IMR-90 (cell line): ENCODE measurements around the gene NTSR1. TPM values are rescaled to one million over a fixed set of nuclear protein-coding genes. Genes with fewer than 3 reads are reported as not detected.
A peak's percentile ranks its signal among the peaks of the same experiment; 100 is the strongest.

Experiments
- ATAC-seq: fragments of 200-7000 bp; cut with Tn5 transposase; 2 replicates; pipeline ENCODE4 v1.9.1; 2020; ENCODE audit warnings: low read depth, mild to moderate bottlenecking, moderate library complexity
- BruUV-seq: library from RNA; stranded (reverse); fragments of 400-500 nt; replicated peaks from 2 replicates; lab custom pipeline; 2021; lab: Mats Ljungman, UMichigan
- CTCF ChIA-PET: fragments of 300-600 bp; formaldehyde crosslinking; extraction: SDS; loops from one replicate; lab custom pipeline; 2021; ENCODE audit warnings: antibody characterized with exemption; lab: Yijun Ruan, JAX
- POLR2A ChIA-PET: fragments of 300-600 bp; sonication (Branson Sonifier 250); formaldehyde crosslinking; loops from one replicate; lab custom pipeline; 2022; ENCODE audit warnings: antibody characterized with exemption; ENCODE audit not compliant: unreplicated experiment; lab: Charles Lee
- DNase-seq: peaks from one replicate; pipeline ENCODE4 v3.0.0; 2013
- H2AFZ ChIP-seq: replicated peaks from 2 replicates; pipeline ENCODE3; 2013; ENCODE audit warnings: low read length, mild to moderate bottlenecking; ENCODE audit not compliant: poor library complexity
- H2AK5ac ChIP-seq: 2 replicates; pipeline ENCODE4 v1.6.1; 2013; ENCODE audit warnings: low read depth, low read length, inconsistent platforms
- H2AK9ac ChIP-seq: replicated peaks from 2 replicates; pipeline ENCODE3; 2013; ENCODE audit warnings: mild to moderate bottlenecking, low read depth, low read length, moderate library complexity; ENCODE audit not compliant: poor library complexity
- H2BK120ac ChIP-seq: 2 replicates; pipeline ENCODE4 v1.6.1; 2013; ENCODE audit warnings: low read depth, low read length, inconsistent platforms
- H2BK15ac ChIP-seq: 3 replicates; pipeline ENCODE4 v1.6.1; 2013; ENCODE audit warnings: low read depth, low read length, inconsistent platforms
- H2BK20ac ChIP-seq: 2 replicates; pipeline ENCODE4 v1.6.1; 2013; ENCODE audit warnings: low read depth, mild to moderate bottlenecking, inconsistent platforms, low read length, moderate library complexity
- H2BK5ac ChIP-seq: 2 replicates; pipeline ENCODE4 v1.6.1; 2013; ENCODE audit warnings: mild to moderate bottlenecking, low read depth, low read length, inconsistent platforms; ENCODE audit not compliant: poor library complexity, severe bottlenecking
- H3K14ac ChIP-seq: replicated peaks from 2 replicates; pipeline ENCODE4 v1.6.1; 2013; ENCODE audit warnings: low read depth, low read length, inconsistent platforms
- H3K18ac ChIP-seq: 2 replicates; pipeline ENCODE4 v1.6.1; 2013; ENCODE audit warnings: low read depth, low read length, control low read depth
- H3K23ac ChIP-seq: 2 replicates; pipeline ENCODE4 v1.6.1; 2013; ENCODE audit warnings: low read depth, low read length, inconsistent platforms
- H3K27ac ChIP-seq: 2 replicates; pipeline ENCODE4 v1.5.1; 2013; ENCODE audit warnings: mild to moderate bottlenecking, control low read depth, low read length; ENCODE audit not compliant: insufficient read depth
- H3K27me3 ChIP-seq: 2 replicates; pipeline ENCODE4 v1.6.1; 2013; ENCODE audit warnings: low read length; ENCODE audit not compliant: control insufficient read depth, insufficient read depth
- H3K36me3 ChIP-seq: 2 replicates; pipeline ENCODE4 v1.6.1; 2013; ENCODE audit warnings: low read length, mixed read lengths; ENCODE audit not compliant: control insufficient read depth, insufficient read depth
- H3K4ac ChIP-seq: 2 replicates; pipeline ENCODE4 v1.6.1; 2013; ENCODE audit warnings: low read depth, low read length, inconsistent platforms
- H3K4me1 ChIP-seq: 2 replicates; pipeline ENCODE4 v1.6.1; 2013; ENCODE audit warnings: low read length, mixed read lengths; ENCODE audit not compliant: control insufficient read depth, insufficient read depth
- H3K4me2 ChIP-seq: 2 replicates; pipeline ENCODE4 v1.6.1; 2013; ENCODE audit warnings: low read depth, mild to moderate bottlenecking, control low read depth, low read length, moderate library complexity
- H3K4me3 ChIP-seq: 2 replicates; pipeline ENCODE4 v1.5.1; 2013; ENCODE audit warnings: low read depth, mild to moderate bottlenecking, control low read depth, low read length, moderate library complexity; ENCODE audit not compliant: insufficient read depth
- H3K56ac ChIP-seq: 2 replicates; pipeline ENCODE4 v1.6.1; 2013; ENCODE audit warnings: low read length, inconsistent platforms; ENCODE audit not compliant: insufficient read depth; ENCODE audit errors: extremely low read depth
- H3K79me1 ChIP-seq, 2 experiments: 2 replicates each; pipeline ENCODE4 v1.6.1; 2013; ENCODE audit warnings: low read length in 2 of 2, inconsistent platforms in 1 of 2, low read depth in 1 of 2
- H3K9ac ChIP-seq: 2 replicates; pipeline ENCODE4 v1.6.1; 2013; ENCODE audit warnings: low read depth, low read length, control low read depth
- H3K9me1 ChIP-seq: 2 replicates; pipeline ENCODE4 v1.6.1; 2013; ENCODE audit warnings: low read length, inconsistent platforms; ENCODE audit not compliant: insufficient read depth
- H3K9me3 ChIP-seq: 2 replicates; pipeline ENCODE4 v1.6.1; 2013; ENCODE audit warnings: low read length; ENCODE audit not compliant: control insufficient read depth, insufficient read depth
- H4K20me1 ChIP-seq: 2 replicates; pipeline ENCODE4 v1.6.1; 2013; ENCODE audit warnings: low read length, inconsistent platforms; ENCODE audit not compliant: insufficient read depth
- H4K5ac ChIP-seq: 2 replicates; pipeline ENCODE4 v1.6.1; 2013; ENCODE audit warnings: mild to moderate bottlenecking, low read depth, low read length, control low read depth
- H4K8ac ChIP-seq, 2 experiments: 2 replicates each; pipeline ENCODE4 v1.6.1; 2013; ENCODE audit warnings: low read depth in 2 of 2, low read length in 2 of 2, control low read depth in 1 of 2, inconsistent platforms in 1 of 2
- H4K91ac ChIP-seq: 2 replicates; pipeline ENCODE4 v1.6.1; 2013; ENCODE audit warnings: low read depth, low read length, inconsistent platforms; ENCODE audit not compliant: insufficient read depth
- CEBPB ChIP-seq: IDR thresholded peaks from 2 replicates; pipeline ENCODE4 v1.6.1; 2012; ENCODE audit warnings: low read depth, low read length, improper control_type of control experiment
- CTCF ChIP-seq: conservative IDR thresholded peaks from 2 replicates; pipeline ENCODE4 v1.5.1; 2012; ENCODE audit warnings: mild to moderate bottlenecking, low read depth, low read length, improper control_type of control experiment
- FOS ChIP-seq: fragments of 150-350 bp; IDR thresholded peaks from 2 replicates; pipeline ENCODE4 v1.6.1; 2016; ENCODE audit warnings: low read depth, low read length
- MAZ ChIP-seq: IDR thresholded peaks from 2 replicates; pipeline ENCODE4 v1.6.1; 2012; ENCODE audit warnings: low read depth, mild to moderate bottlenecking, low read length, improper control_type of control experiment, moderate library complexity, borderline replicate concordance
- NFE2L2 ChIP-seq: fragments of 150-350 bp; IDR thresholded peaks from 2 replicates; pipeline ENCODE4 v1.6.1; 2016; ENCODE audit warnings: low read depth, mild to moderate bottlenecking, low read length
- POLR2A ChIP-seq: IDR thresholded peaks from 2 replicates; pipeline ENCODE4 v1.6.1; 2012; ENCODE audit warnings: mild to moderate bottlenecking, low read depth, low read length
- RCOR1 ChIP-seq: IDR thresholded peaks from 2 replicates; pipeline ENCODE4 v1.6.1; 2012; ENCODE audit warnings: mild to moderate bottlenecking, low read length, improper control_type of control experiment; ENCODE audit not compliant: insufficient replicate concordance
- SMC3 ChIP-seq: fragments of 150-350 bp; IDR thresholded peaks from 2 replicates; pipeline ENCODE4 v1.6.1; 2016; ENCODE audit warnings: low read depth, mild to moderate bottlenecking, antibody characterized with exemption, low read length, moderate library complexity
- USF2 ChIP-seq: fragments of 150-350 bp; IDR thresholded peaks from 2 replicates; pipeline ENCODE4 v1.6.1; 2017; ENCODE audit warnings: mild to moderate bottlenecking, antibody characterized with exemption, low read length, low read depth
- WGBS, 2 experiments: methylation state at CpG; one replicate each; pipeline versions ENCODE4 v1.1.5 to v1.1.7; 2013; ENCODE audit warnings: missing lambda C conversion rate in 2 of 2; ENCODE audit not compliant: insufficient read length in 1 of 2; ENCODE audit errors: extremely low coverage in 2 of 2; 5-methylcytosine and 5-hydroxymethylcytosine counted together
- dilution Hi-C: fragments of 300-500 bp; cut with HindIII; formaldehyde crosslinking; loops from one replicate; pipeline ENCODE4 v1.14.3; 2018; ENCODE audit warnings: low sequenced_read_pairs; ENCODE audit not compliant: unreplicated experiment
- in situ Hi-C: fragments of 300-500 bp; cut with MboI; formaldehyde crosslinking; loops from 3 replicates; pipeline ENCODE4 v1.14.3; 2019; ENCODE audit warnings: low sequenced_read_pairs, inconsistent platforms, mixed read lengths
- intact Hi-C: fragments of 100-400 bp; cut with micrococcal nuclease; formaldehyde crosslinking; loops from 2 replicates; pipeline ENCODE4 v1.10.0; 2022
- polyA plus RNA-seq, 3 experiments: library from polyadenylated mRNA; depleted of rRNA; stranded (reverse); fragments of >200 nt; gene quantifications; 2 replicates each; pipeline ENCODE4 v1.2.3, GENCODE V29; 2012; ENCODE audit warnings: low replicate concordance in 1 of 3
- total RNA-seq: library from RNA; depleted of rRNA; stranded (reverse); fragments of >200 nt; gene quantifications from 2 replicates; pipeline ENCODE4 v1.2.3, GENCODE V29; 2012
- TF ChIP-seq, protein P1 (sequence below): fragments of 150-350 bp; IDR thresholded peaks from 2 replicates; pipeline ENCODE4 v1.6.1; 2016; ENCODE audit warnings: low read depth, mild to moderate bottlenecking, low read length, moderate library complexity, borderline replicate concordance

The NTSR1 gene
- total and polyA plus RNA-seq, 2 of the 4 experiments (the other 2 are of a cell fraction) = 0.54 to 1.8 TPM

- CTCF ChIA-PET = no interaction called here
- no peak overlapping the region for H3K4ac ChIP-seq
- H3K9me3 ChIP-seq = no peaks in the 10 kb centered on the region
- H2BK15ac ChIP-seq = no peak overlapping the region
- no peaks in the 10 kb centered on the region for H3K79me1 ChIP-seq
- H3K56ac ChIP-seq = no peak overlapping the region
- peak overlapping the region; percentile 61 for H2AFZ ChIP-seq
- no peak for TF ChIP-seq CEBPB
- TF ChIP-seq CTCF = no peak
- TF ChIP-seq, protein P1, sequence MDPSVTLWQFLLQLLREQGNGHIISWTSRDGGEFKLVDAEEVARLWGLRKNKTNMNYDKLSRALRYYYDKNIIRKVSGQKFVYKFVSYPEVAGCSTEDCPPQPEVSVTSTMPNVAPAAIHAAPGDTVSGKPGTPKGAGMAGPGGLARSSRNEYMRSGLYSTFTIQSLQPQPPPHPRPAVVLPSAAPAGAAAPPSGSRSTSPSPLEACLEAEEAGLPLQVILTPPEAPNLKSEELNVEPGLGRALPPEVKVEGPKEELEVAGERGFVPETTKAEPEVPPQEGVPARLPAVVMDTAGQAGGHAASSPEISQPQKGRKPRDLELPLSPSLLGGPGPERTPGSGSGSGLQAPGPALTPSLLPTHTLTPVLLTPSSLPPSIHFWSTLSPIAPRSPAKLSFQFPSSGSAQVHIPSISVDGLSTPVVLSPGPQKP = no peak
- no peak for TF ChIP-seq FOS
- TF ChIP-seq RCOR1 = no peak
- TF ChIP-seq USF2 = no peak
- TF ChIP-seq NFE2L2 = no peak
- TF ChIP-seq SMC3 = no peak
- no peak for TF ChIP-seq MAZ
- TF ChIP-seq POLR2A = no peak
- no peaks in the 10 kb centered on the region for H3K36me3 ChIP-seq
- POLR2A ChIA-PET = no interaction called here
- dilution Hi-C loops (no loop called here), intact Hi-C loops (no loop called here), in situ Hi-C loops (no loop called here)
- no peak overlapping the region for H2BK20ac ChIP-seq
- no peaks in the 10 kb centered on the region for H4K20me1 ChIP-seq
- no peak overlapping the region for H3K27ac ChIP-seq
- no peak overlapping the region for H2AK9ac ChIP-seq
- H3K4me3 ChIP-seq = no peak overlapping the region
- H3K4me2 ChIP-seq = no peak overlapping the region
- ATAC-seq (no peak), DNase-seq (no peak)
- WGBS, 2 experiments = 85% methylated on average over 8 of the region's 24 CpGs; no CpG with 5 or more reads in 1 of the 2 experiments
- H3K23ac ChIP-seq = no peak overlapping the region
- no peak overlapping the region for H3K14ac ChIP-seq
- no peak overlapping the region for H2AK5ac ChIP-seq
- H3K9me1 ChIP-seq = no peaks in the 10 kb centered on the region; the same call in 1 of the 2 replicates
- H3K4me1 ChIP-seq = peaks cover 5% of the 10 kb centered on the region; the same call in 1 of the 2 replicates
- no peak overlapping the region for H2BK120ac ChIP-seq
- no peak overlapping the region for H4K5ac ChIP-seq
- no peak overlapping the region for H3K9ac ChIP-seq
- H3K18ac ChIP-seq = no peak overlapping the region
- no peak overlapping the region for H4K91ac ChIP-seq
- H2BK5ac ChIP-seq = no peak overlapping the region
- no TSS peak for BruUV-seq
- peaks cover 2% of the 10 kb centered on the region; the same call in 1 of the 2 replicates for H3K27me3 ChIP-seq
- H4K8ac ChIP-seq = peak overlapping the region in 1 of 2 experiments; percentile 63; a peak in 1 of 4 replicates
Observed at GRCh38 chr20:62776035-62776691, 67.5 kb downstream of the NTSR1 start.
